GM19035 (cell line): ENCODE data around the gene NCKAP5L.
"Not testable (repeated sequence)": the region's sequence is repeated elsewhere in the genome, so short reads cannot be mapped to it uniquely, and the experiment has no call there.

Source experiments
- ATAC-seq: cut with Tn5 transposase; IDR thresholded peaks from one replicate; pipeline ENCODE4 v1.9.1; 2021; ENCODE audit not compliant: unreplicated experiment

NCKAP5L gene

GRCh38 chr12:49865109-49865781, 37.0 kb upstream of the NCKAP5L start:
- ATAC-seq, result no peak

GRCh38 chr12:49864798-49865090, 36.5 kb upstream of the NCKAP5L start:
- no peak for ATAC-seq

GRCh38 chr12:49863946-49864797, 36.0 kb upstream of the NCKAP5L start:
- no peak for ATAC-seq

GRCh38 chr12:49860921-49861320, 32.7 kb upstream of the NCKAP5L start:
- ATAC-seq, result not testable (repeated sequence)

GRCh38 chr12:49855890-49856289, 27.7 kb upstream of the NCKAP5L start:
- not testable (repeated sequence) for ATAC-seq

GRCh38 chr12:49854976-49855375, 26.8 kb upstream of the NCKAP5L start:
- no peak for ATAC-seq

- no peak for ATAC-seq
Observed at GRCh38 chr12:49853671-49854070, 25.5 kb upstream of the NCKAP5L start.

- no peak for ATAC-seq
Observed at GRCh38 chr12:49847161-49847560, 18.9 kb upstream of the NCKAP5L start.

GRCh38 chr12:49846032-49846431, 17.8 kb upstream of the NCKAP5L start:
- no peak for ATAC-seq

- ATAC-seq, result no peak
Observed at GRCh38 chr12:49843876-49844437, 15.7 kb upstream of the NCKAP5L start.

GRCh38 chr12:49843411-49843810, 15.2 kb upstream of the NCKAP5L start:
- no peak for ATAC-seq

GRCh38 chr12:49842519-49843352, 14.5 kb upstream of the NCKAP5L start, which contains the start of gene BCDIN3D:
Gene BCDIN3D, minus strand, starts transcription at chr12:49843106. Its CDS starts 19 bp downstream, at chr12:49843087.
- peak; percentile 88 for ATAC-seq

- no peak for ATAC-seq
Observed at GRCh38 chr12:49838973-49839633, 10.9 kb upstream of the NCKAP5L start.

GRCh38 chr12:49832836-49833421, 4.7 kb upstream of the NCKAP5L start:
- ATAC-seq, result no peak

GRCh38 chr12:49831717-49832116, 3.5 kb upstream of the NCKAP5L start:
- ATAC-seq, result no peak

GRCh38 chr12:49827401-49828099, 663 bp downstream of the NCKAP5L start:
- peak; percentile 16 for ATAC-seq

GRCh38 chr12:49827051-49827400, 1.2 kb downstream of the NCKAP5L start:
- no peak for ATAC-seq

GRCh38 chr12:49825971-49826421, 2.2 kb downstream of the NCKAP5L start:
- no peak for ATAC-seq

- no peak for ATAC-seq
Observed at GRCh38 chr12:49825360-49825970, 2.7 kb downstream of the NCKAP5L start.
